ENCODE measurements around the gene SLC26A6.
A peak's percentile ranks its signal among the peaks of the same experiment; 100 is the strongest.

The SLC26A6 gene

GRCh38 chr3:48621461-48621869, 13.8 kb downstream of the SLC26A6 start, which contains the start of gene TMEM89:
TSS of gene TMEM89 (minus strand) at chr3:48621769. CDS start at chr3:48621756, 13 bp downstream.
- no peak for TF ChIP-seq CTCF (IDR thresholded peaks at IDR 0.05; ENCODE audit: low read depth, low read length, missing control alignments)
- in situ Hi-C loops (cut with HindIII; ENCODE audit: low pct_ligation_motif_present, low sequenced_read_pairs): no loop called here
- H3K27ac ChIP-seq: no peak within 1 kb of the TSS
- H3K36me3 ChIP-seq (replicated peaks): peaks cover 2% of the 10 kb centered on the region
- no peak within 1 kb of the TSS for H3K4me3 ChIP-seq (ENCODE audit: low read depth, low read length)
- no peaks in the 10 kb centered on the region for H3K27me3 ChIP-seq (replicated peaks)
- DNase-seq: no peak

GRCh38 chr3:48619541-48620524, 15.4 kb downstream of the SLC26A6 start:
- H3K36me3 ChIP-seq (replicated peaks): no peaks in the 10 kb centered on the region
- in situ Hi-C loops (cut with HindIII; ENCODE audit: low pct_ligation_motif_present, low sequenced_read_pairs): no loop called here
- DNase-seq: no peak

GRCh38 chr3:48617559-48617958, 17.7 kb downstream of the SLC26A6 start:
- no peak overlapping the region for H3K4me3 ChIP-seq (ENCODE audit: low read depth, low read length)
- no peak for DNase-seq
- in situ Hi-C loops (cut with HindIII; ENCODE audit: low pct_ligation_motif_present, low sequenced_read_pairs): no loop called here
- no peak for TF ChIP-seq CTCF (IDR thresholded peaks at IDR 0.05; ENCODE audit: low read depth, low read length, missing control alignments)
- no peaks in the 10 kb centered on the region for H3K36me3 ChIP-seq (replicated peaks)
- no peaks in the 10 kb centered on the region for H3K27me3 ChIP-seq (replicated peaks)
- no peak overlapping the region for H3K27ac ChIP-seq

More at GRCh38 chr3:48619541-48620524, 15.4 kb downstream of the SLC26A6 start:
- no peak overlapping the region for H3K27ac ChIP-seq
- no peaks in the 10 kb centered on the region for H3K27me3 ChIP-seq (replicated peaks)
- no peak overlapping the region for H3K4me3 ChIP-seq (ENCODE audit: low read depth, low read length)
- TF ChIP-seq CTCF (IDR thresholded peaks at IDR 0.05; ENCODE audit: low read depth, low read length, missing control alignments): no peak

- TF ChIP-seq CTCF (IDR thresholded peaks at IDR 0.05; ENCODE audit: low read depth, low read length, missing control alignments): no peak
- Histone ChIP-seq H3K27ac (no peak overlapping the region), H3K36me3 (replicated peaks) (no peaks in the 10 kb centered on the region), H3K27me3 (replicated peaks) (no peaks in the 10 kb centered on the region), H3K4me3 (ENCODE audit: low read depth, low read length) (no peak overlapping the region)
- peak; percentile 9 for DNase-seq
- in situ Hi-C loops (cut with HindIII; ENCODE audit: low pct_ligation_motif_present, low sequenced_read_pairs): no loop called here
These were observed 21.2 kb downstream of the SLC26A6 start for GRCh38 chr3:48614044-48614443.

- TF ChIP-seq CTCF (IDR thresholded peaks at IDR 0.05; ENCODE audit: low read depth, low read length, missing control alignments): no peak
- no peak overlapping the region for H3K27ac ChIP-seq
- in situ Hi-C loops (cut with HindIII; ENCODE audit: low pct_ligation_motif_present, low sequenced_read_pairs): no loop called here
- H3K27me3 ChIP-seq (replicated peaks): no peaks in the 10 kb centered on the region
- no peak overlapping the region for H3K4me3 ChIP-seq (ENCODE audit: low read depth, low read length)
- DNase-seq: no peak
- no peaks in the 10 kb centered on the region for H3K36me3 ChIP-seq (replicated peaks)
These were observed 23.0 kb downstream of the SLC26A6 start for GRCh38 chr3:48612309-48612708.

Measured in brain microvascular endothelial cell (primary cell).